Epithelial cell of prostate (primary cell): ENCODE data around the gene KCNIP1.

Source experiments
- DNase-seq: peaks from one replicate; pipeline ENCODE4 v3.0.0-alpha.2; 2011; ENCODE audit warnings: low read depth, low spot score
- H3K27ac ChIP-seq: fragments of 450-650 bp; 2 replicates; pipeline ENCODE4 v1.5.1; 2017; ENCODE audit warnings: mild to moderate bottlenecking

The KCNIP1 gene

DNA sequence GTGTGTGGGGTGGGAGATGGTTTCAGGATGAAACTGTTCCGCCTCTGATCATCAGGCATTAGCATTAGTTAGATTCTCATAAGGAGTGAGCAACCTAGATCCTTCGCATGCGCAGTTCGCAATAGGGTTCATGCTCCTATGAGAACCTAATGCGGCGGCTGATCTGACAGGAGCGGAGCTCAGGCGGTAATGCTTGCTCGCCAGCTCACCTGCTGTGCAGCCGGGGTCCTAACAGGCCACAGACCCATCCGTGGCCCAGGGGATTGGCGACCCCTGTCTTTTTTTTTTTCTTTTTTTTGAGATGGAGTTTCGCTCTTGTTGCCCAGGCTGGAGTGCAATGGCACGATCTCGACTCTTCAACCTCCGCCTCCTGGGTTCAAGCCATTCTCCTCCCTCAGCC is 119.1 kb downstream of the KCNIP1 start:
- DNase-seq, result no peak
- no peak overlapping the region for H3K27ac ChIP-seq

- no peak overlapping the region for H3K27ac ChIP-seq
- DNase-seq, result no peak
Measured at GRCh38 chr5:170623576-170624181, 119.9 kb downstream of the KCNIP1 start.

GRCh38 chr5:170625221-170626165 is 121.7 kb downstream of the KCNIP1 start:
- DNase-seq, result no peak

GRCh38 chr5:170626507-170627150 is 122.8 kb downstream of the KCNIP1 start:
- DNase-seq, result no peak
- H3K27ac ChIP-seq, result no peak overlapping the region

More at GRCh38 chr5:170625221-170626165, 121.7 kb downstream of the KCNIP1 start:
- no peak overlapping the region for H3K27ac ChIP-seq

DNA sequence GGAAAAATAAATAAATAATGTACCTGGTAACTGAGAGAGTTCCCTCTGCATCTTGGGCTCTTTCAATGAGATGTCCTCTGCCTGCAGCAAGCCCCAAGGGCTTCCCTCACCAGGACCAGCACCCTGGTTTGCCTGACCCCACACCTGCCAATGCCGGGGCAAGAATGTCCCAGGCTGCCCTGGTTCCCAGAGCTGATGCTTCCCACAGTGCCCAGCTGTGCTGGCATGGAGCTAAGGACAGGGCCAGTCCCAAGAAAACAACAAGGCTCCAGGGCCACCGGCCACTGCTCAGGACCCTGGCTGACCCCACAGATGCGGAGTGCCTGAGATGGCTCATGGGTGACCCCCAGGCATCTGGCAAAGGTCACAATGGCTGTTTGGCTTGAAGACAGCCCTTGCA is 123.5 kb downstream of the KCNIP1 start:
- DNase-seq, result no peak
- no peak overlapping the region for H3K27ac ChIP-seq

GRCh38 chr5:170628028-170628427 is 124.2 kb downstream of the KCNIP1 start:
- DNase-seq, result no peak
- H3K27ac ChIP-seq, result no peak overlapping the region

- H3K27ac ChIP-seq, result no peak overlapping the region
- DNase-seq, result no peak
Measured at GRCh38 chr5:170628691-170629565, 125.1 kb downstream of the KCNIP1 start.

DNA sequence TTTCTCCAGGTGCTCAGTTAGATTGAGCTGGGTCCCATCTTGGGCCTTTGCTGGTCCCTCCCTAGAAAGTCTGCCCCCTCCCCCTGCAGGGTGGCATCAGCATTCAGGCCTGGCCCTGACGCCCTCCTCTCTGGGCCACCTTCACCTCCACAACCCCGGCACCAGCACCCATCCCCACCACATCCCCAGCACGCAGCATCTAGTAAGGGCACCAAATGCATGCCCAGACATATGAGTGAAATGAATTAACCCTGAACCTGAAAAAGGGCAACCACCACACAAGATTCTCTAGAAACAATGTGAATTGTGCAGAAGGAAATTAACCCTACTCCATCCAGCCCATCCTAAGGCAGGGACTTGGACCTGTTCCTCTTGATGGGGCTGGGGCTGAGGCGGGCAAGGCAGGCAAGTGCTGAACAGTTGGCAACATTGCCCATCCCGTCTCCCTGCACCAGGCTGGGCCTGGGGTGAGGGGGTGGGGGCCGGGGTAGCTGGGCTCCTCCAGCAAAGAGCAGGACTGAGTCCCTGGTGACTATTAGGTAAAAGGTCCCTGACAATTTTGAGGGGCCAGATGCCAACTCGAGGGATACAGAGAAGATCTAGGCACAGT is 125.9 kb downstream of the KCNIP1 start:
- H3K27ac ChIP-seq, result no peak overlapping the region
- DNase-seq, result no peak

DNA sequence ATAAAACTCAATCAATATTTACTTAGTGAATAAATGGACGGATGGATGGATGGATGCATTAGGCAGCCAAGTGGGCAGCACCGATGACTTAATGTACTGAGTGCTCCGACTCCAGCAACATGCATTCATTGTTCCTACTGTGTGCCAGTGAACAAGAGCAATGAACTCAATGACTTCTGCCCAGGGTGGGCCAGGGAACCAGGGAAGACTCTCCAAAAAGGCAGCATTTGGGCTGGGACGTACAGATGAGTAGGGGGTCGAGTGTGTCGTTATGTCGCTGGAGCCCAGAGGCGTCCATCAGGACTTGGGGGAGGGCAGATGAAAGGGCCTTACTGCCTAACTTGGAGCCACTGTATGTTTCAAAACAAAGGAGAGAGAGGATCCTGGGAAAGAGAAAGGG is 126.4 kb downstream of the KCNIP1 start:
- no peak overlapping the region for H3K27ac ChIP-seq
- DNase-seq, result no peak

- no peak for DNase-seq
- H3K27ac ChIP-seq, result no peak overlapping the region
Measured at GRCh38 chr5:170630711-170631141, 126.9 kb downstream of the KCNIP1 start.

- no peak for DNase-seq
- H3K27ac ChIP-seq, result no peak overlapping the region
Measured at GRCh38 chr5:170631466-170632195, 127.8 kb downstream of the KCNIP1 start.

GRCh38 chr5:170632266-170632984 is 128.6 kb downstream of the KCNIP1 start:
- no peak for DNase-seq
- no peak overlapping the region for H3K27ac ChIP-seq

DNA sequence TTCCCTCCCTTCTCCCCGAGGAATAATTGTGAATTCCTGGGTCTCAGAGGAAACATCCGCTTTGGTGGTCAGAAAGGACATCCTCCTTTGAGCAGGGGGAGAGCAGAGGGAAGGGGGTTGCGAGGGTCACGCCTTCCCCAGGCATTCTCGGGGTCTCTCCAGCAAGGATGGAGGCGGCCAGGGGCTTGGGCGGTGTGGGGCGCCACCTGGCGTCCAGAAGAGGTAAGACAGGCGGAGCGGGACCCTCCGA is 129.1 kb downstream of the KCNIP1 start:
- H3K27ac ChIP-seq, result no peak overlapping the region
- DNase-seq, result no peak

GRCh38 chr5:170633235-170634081 is 129.6 kb downstream of the KCNIP1 start:
- no peak for DNase-seq
- no peak overlapping the region for H3K27ac ChIP-seq

GRCh38 chr5:170634256-170634990 is 130.6 kb downstream of the KCNIP1 start:
- DNase-seq, result no peak
- no peak overlapping the region for H3K27ac ChIP-seq

DNA sequence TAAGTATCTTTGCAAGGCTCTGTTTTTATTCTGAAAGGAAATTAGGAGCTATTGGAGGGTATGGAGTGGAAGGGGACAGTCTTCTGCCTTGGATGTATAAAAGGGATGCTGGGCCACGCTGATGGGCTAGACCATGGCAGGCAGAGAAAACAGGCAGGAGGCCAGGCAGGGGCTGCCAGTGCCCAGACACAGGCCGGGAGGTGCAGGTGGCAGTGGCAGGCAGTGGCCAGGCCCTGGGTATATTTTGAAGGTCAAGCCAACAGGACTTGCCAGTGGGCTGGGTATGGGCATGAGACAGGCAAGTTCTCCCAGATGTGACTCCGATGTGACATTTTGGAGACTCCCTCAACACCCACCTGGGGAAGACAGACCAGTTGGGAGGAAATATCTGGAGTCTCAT is 131.9 kb downstream of the KCNIP1 start:
- H3K27ac ChIP-seq, result no peak overlapping the region
- no peak for DNase-seq

DNA sequence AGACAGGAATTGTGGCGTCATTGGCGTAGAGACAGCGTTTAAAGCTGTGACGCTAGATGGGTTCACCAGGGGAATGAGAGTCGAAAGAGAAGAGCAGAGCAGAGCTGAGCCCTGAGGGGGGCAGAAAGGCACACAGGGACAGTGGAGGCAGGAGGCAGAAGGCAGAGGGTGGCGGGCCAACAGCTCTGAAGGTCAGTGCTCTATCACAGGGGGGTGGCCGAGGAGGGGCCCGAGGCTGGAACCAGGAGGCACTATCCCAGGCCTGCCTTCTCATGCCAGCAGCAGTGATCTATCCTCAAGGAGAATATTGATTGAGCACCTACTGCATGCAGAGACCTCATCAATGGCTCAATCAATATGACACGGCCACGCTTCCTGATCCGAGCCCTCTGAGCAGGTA is 132.4 kb downstream of the KCNIP1 start:
- H3K27ac ChIP-seq, result no peak overlapping the region
- DNase-seq, result no peak
